ENCODE results near the gene TOM1L2.

Gene TOM1L2

GRCh38 chr17:17874478-17874877, 97.7 kb downstream of the TOM1L2 start:
- no peak overlapping the region for H3K27ac ChIP-seq
- TF ChIP-seq ZFX (IDR thresholded peaks at IDR 0.05; ENCODE audit: borderline replicate concordance) (no peak), CTCF (IDR thresholded peaks at IDR 0.05) (no peak)

- TF ChIP-seq ZFX (IDR thresholded peaks at IDR 0.05; ENCODE audit: borderline replicate concordance) (no peak), CTCF (IDR thresholded peaks at IDR 0.05) (no peak)
- no peak overlapping the region for H3K27ac ChIP-seq
These were observed 98.7 kb downstream of the TOM1L2 start for GRCh38 chr17:17873450-17873991.

GRCh38 chr17:17872547-17873345, 99.5 kb downstream of the TOM1L2 start:
- H3K27ac ChIP-seq: no peak overlapping the region
- TF ChIP-seq ZFX (IDR thresholded peaks at IDR 0.05; ENCODE audit: borderline replicate concordance) (no peak), CTCF (IDR thresholded peaks at IDR 0.05) (no peak)

- TF ChIP-seq ZFX (IDR thresholded peaks at IDR 0.05; ENCODE audit: borderline replicate concordance) (no peak), CTCF (IDR thresholded peaks at IDR 0.05) (no peak)
- H3K27ac ChIP-seq: no peak overlapping the region
These were observed 100.3 kb downstream of the TOM1L2 start for GRCh38 chr17:17871913-17872312.

GRCh38 chr17:17870247-17870646, 102.0 kb downstream of the TOM1L2 start:
- no peak overlapping the region for H3K27ac ChIP-seq

GRCh38 chr17:17868641-17869522, 103.3 kb downstream of the TOM1L2 start:
- H3K27ac ChIP-seq: no peak overlapping the region
- TF ChIP-seq ZFX (IDR thresholded peaks at IDR 0.05; ENCODE audit: borderline replicate concordance) (no peak), CTCF (IDR thresholded peaks at IDR 0.05) (no peak)

More at GRCh38 chr17:17870247-17870646, 102.0 kb downstream of the TOM1L2 start:
- no peak for TF ChIP-seq CTCF (IDR thresholded peaks at IDR 0.05)
- TF ChIP-seq ZFX (IDR thresholded peaks at IDR 0.05; ENCODE audit: borderline replicate concordance): no peak

Data from 22Rv1 (cell line).